Measurements from ENCODE around the gene ITGB3.

The ITGB3 gene

DNA sequence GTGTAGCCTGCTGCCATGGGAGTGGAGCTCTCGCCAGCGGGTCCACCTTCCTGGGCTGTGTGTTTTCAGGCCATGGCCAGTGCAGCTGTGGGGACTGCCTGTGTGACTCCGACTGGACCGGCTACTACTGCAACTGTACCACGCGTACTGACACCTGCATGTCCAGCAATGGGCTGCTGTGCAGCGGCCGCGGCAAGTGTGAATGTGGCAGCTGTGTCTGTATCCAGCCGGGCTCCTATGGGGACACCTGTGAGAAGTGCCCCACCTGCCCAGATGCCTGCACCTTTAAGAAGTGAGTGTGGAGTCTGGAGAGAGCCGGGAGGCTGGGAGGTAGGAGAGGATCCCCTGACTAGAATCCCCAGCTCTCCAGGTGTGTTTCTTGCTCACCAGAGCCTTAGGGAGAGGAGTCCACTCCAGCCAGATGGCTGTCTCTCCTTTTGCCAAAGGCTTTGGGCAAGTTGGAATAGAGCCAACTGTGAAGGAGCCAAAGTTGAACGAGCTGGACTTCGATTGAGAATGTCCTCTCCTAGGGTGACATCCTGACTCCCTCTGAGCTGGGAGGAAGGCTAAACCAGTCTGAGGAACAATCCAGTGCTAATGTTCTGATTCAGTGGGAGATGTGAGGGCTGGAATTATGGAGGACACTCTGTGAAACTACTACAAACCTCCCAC is 45.7 kb downstream of the ITGB3 start:
- DNase-seq (ENCODE audit: low read depth) = no peak

DNA sequence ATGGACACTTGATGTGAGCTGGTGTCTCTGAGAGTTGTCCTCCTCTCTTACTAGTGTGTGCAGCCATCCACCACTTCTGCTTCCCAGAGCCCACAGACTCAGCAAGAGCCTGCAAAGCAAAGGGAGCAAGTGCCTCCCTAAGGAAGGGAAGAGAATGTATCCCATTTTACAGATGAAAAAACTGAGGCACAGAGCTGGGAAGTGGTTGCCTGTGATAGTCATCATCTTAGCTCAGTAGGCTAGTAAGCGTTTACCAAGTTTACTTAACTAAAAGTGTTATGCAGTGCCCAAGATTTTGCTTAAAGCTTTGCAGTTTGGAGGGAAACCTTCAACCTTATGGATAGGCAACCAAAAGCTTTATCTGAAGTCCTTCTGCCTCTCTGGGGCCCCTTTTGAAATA is 47.1 kb downstream of the ITGB3 start:
- DNase-seq (ENCODE audit: low read depth) = no peak

DNA sequence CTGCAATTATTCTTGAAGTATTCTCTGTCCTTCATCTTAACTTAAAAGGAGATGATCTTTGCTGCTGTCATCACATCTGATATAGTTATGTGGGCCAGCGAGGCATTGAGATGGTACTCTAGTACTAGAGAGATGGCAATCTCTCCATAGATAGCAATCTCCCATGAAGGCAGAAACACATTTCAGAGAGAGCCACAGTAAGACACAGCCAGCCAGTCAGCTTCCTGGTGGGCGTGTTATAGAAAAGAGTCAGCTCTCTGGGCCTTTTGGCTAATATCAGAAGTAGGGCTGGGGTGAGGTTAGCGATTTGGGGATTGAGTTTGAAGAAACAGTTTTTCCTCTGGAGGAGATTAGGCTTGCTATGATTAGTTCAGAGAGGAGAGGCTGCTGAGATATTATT is 47.5 kb downstream of the ITGB3 start:
- no peak for DNase-seq (ENCODE audit: low read depth)

DNA sequence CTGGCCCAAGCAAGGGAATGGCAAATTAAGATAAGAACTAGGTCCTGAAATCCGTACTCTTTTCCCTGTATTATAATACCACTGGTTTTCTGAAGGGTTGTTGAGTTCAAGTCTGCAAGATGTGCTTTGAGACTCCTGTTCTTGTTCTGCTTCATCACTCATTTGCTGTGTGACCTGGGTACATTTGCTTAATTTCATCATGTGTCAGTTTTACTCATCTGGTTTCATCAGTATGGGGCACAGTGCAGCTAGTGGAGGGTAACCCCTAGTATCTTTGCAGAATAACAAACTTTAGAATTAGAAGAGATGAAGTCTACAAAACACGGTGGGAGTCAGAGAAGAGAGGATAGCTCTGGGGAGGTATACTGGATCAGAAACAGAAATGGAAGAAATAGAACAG is 48.2 kb downstream of the ITGB3 start:
- no peak for DNase-seq (ENCODE audit: low read depth)

DNA sequence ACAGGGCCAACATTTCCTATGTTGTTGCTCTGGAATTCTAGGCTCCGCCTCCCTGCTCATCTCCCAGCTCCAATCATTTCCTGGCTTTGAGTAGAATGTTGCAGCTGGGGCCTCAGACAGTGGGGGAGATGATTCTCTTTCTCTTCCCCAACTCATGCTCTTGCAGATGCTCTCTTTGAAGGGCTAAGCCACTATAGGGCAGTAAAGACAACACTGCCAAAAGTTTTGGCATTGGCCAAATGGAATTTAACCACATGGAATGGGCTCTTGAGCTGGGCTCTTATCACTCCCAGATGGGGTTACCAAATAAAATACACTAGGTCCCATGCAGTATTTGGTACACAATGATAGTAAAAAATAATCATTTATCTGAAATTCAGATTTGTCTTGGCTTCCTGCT is 50.6 kb downstream of the ITGB3 start:
- no peak for DNase-seq (ENCODE audit: low read depth)

DNA sequence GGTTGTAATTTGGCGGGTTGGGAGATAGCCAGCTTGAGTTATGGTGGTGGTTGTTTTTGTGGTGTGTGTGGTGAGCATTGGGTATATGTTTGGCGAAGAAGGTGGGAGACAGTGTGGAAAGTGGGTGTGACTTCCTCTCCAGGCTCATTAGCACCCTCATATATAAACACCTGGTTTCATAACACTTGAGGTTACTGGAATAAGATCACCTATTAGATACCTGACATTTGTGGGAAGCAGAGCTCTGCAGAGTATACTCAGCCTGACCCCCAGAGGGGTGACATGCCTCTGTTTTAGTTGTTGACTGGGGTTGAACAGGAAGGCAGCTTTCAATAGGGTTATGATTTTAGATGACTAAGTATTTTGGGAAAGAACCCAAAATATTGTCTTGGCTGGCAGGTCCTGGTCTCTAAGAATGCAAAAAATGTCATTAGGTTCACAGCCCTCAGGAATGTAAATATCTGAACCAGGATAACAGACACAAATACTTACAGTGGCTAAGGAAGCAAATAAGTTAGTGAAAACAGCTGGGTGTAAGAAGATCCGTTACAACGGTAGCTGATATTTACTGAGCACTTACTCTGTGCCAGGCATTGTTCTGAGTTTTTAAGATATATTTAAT is 51.8 kb downstream of the ITGB3 start:
- DNase-seq (ENCODE audit: low read depth) = peak; percentile 69

DNA sequence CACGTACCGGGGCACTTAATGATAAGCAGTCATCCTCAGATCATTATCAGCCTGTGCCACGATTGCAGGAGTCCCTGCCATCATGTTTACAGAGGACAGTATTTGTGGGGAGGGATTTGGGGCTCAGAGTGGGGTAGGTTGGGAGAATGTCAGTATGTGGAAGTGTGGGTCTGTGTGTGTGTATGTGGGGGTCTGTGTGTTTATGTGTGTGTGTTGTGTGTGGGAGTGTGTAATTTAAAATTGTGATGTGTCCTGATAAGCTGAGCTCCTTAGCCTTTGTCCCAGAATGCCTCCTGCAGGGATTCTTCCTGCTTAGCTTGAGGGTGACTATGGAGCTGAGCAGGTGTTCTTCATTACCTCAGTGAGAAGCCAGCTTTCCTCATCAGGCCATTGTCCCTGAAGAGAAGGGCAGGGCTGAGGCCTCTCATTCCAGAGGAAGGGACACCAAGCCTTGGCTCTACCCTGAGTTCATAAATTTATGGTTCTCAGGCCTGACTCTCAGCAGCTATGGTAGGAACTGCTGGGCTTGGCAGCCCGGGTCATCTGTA is 56.6 kb downstream of the ITGB3 start:
- no peak for DNase-seq (ENCODE audit: low read depth)

DNA sequence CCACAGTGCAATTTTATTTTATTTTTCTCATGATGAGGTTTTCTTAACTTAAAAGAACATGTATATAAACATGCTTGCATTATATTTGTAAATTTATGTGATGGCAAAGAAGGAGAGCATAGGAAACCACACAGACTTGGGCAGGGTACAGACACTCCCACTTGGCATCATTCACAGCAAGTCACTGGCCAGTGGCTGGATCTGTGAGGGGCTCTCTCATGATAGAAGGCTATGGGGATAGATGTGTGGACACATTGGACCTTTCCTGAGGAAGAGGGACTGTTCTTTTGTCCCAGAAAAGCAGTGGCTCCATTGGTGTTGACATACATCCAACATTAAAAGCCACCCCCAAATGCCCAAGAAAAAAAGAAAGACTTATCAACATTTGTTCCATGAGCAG is 57.8 kb downstream of the ITGB3 start:
- DNase-seq (ENCODE audit: low read depth) = no peak

DNA sequence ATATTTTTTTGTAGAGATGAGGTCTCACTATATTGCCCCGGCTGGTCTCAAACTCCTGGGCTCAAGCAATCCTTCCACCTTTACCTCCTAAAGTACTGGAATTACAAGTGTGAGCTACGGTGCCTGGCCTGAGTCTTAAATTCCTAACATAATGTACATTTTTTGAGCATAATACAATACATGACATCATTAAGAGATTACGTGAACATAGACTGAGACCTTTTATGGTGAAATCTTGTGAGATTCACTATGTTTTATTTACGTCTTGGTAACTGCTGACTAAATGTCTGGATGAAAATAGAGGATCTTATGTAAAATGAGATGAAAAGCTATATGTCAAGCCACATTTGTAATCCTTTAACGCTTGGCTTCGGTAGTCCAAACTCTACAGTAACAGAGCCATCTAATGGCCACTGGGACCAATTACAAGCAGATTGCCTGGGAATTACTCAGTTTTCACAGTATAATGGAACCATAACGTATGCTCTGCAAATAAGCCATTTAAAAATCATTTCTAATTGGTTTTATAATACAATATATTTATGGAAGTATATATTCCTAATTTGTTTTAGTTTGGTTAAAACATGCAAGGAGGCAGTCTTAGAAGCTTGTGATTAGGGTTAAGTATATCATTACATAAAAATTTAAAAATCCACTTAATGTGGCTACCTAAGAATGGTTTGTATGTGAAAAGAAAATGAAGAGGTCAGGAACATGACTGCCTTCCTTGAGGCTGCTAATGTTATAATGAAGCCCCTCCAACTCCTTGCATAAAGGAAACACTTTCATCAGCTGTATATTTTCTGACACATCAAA is 62.0 kb downstream of the ITGB3 start:
- DNase-seq (ENCODE audit: low read depth) = peak; percentile 61

DNA sequence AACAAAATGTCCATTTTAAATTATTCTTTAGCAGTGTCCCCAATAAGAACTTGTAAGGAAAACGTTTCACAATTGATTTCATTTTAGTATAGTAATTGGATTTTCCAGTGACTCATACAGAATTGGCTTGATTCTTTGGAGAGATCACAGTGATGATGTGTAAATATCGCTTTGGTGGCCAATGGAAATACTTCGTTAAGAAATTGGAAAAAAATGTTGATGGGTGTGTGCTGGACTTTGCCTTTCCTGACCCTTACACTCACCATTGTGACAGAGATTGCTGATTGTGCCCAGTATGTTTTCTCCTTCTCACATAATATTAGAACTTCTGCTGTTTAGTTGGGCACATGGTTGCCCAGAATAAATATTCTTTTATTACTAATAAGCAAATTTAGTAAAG is 62.7 kb downstream of the ITGB3 start:
- peak; percentile 70 for DNase-seq (ENCODE audit: low read depth)

DNA sequence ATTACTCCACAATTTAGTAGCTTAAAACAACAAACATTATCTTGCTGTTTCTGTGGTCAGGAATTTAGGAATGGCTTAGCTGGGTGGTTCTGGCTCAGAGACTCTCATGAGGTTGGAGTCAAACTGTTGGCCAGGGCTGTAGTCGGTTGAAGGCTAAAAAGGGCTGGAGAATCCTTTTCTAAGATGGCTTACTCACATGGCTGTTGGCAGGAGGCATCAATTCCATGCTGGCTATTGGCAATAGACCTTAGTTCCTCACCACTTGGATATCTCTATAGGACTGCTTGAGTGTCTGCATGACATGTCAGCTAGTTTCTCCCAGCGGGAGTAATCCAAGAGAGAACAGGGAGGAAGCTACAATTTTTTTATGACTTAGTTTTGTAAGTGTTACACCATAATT is 63.5 kb downstream of the ITGB3 start:
- peak; percentile 86 for DNase-seq (ENCODE audit: low read depth)

DNA sequence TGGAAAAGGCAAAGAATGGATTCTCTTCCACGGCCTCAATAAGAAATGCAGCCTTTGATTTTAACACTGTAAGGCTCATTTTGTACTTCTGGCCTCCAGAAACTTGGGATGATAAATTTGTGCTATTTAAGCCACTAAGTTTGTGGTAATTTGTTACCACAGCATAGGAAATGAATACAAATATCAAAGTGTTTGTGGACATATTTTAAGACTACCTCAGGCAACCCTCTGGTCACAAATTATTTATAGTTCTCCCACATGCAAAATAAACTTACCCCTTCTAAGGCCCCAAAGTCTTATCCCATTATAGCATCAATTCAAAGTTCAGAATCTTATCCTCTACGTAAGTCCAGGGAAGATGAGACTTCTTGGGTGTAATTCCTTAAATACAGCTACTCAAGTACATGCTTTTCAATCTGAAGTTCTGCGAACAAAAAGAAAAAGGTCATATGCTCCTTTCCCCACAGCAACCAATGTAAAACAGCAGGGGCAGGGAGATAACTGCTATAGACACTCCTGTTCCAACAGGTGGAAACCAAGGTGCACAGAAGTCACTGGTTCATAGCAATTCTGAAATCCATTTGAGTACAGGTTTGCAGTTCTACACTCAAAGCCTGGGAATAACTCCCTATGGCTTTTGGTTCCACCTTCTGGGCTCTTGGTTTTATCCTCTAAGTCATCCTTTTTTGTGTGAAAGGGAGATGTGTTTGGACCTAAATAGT is 64.7 kb downstream of the ITGB3 start:
- no peak for DNase-seq (ENCODE audit: low read depth)

DNA sequence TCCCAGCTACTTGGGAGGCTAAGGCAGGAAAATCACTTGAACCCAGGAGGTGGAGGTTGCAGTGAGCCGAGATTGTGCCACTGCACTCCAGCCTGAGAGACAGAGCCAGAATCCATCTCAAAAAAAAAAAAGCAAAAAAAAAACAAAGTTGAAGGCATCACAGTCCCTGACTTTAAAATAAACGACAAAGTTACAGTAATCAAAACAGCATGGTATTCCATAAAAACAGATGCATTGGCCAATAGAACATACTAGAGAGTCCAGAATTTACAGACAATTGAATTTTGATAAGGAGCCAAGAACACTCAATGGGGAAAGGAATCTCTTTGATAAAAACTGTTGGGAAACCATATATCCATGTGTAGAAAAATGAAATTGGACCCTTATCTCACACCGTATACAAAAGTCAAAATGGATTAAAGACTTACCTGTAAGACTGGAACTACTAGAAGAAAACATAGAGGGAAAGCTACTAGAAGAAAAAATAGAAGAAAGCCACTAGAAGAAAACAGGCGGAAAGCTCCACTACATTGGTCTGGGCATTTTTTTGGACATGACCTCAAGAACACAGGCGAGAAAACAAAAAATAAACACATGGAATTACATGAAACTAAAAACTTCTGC is 67.4 kb downstream of the ITGB3 start:
- no peak for DNase-seq (ENCODE audit: low read depth)

DNA sequence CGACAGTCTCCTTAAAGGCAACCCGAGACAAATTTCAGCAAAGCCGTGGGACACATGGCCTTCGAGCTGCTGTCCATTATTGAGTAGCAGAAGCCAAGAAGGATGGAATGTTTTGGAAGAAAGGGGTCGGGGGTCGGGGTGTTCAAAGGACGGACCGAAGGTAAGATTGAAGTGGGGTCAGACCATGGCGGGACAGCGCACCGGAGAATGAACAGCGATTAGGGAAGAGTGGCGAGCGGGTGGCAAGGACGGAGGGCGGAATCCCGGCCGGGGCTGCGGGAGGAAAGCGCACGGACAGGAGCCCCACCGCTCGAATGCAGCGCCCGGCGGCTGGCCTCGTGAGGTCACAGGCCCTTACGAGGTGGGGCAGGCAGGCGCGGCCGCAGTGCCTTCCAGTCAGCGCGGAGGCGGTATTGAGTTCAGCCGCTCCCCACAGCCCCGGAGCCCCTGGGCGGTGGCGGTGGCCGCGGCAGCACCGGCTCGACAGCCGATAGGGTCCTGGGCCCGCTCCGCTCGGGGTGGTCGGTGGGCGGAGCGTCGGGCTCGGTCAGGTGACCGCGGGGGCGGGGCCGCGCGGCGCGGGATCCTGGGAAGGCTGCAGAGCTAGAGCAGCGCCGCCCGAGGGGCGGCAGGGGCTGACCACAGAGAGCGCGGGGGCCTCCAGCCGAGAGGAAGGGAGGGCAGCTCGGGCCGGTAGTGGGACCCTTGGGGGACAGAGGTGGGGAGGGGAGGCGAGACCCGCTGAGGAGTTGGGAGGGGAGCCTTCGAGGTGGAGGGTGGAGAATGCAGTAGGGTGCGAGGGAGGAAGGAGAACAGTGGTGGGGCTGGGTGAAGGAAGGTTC is 70.0 kb downstream of the ITGB3 start, which contains the start of gene EFCAB13:
Gene EFCAB13 (plus strand): TSS at position 574 of the 842 bp plus-strand sequence. CDS start 4,399 bp downstream, outside the sequence.
- peak; percentile 71 for DNase-seq (ENCODE audit: low read depth)

DNA sequence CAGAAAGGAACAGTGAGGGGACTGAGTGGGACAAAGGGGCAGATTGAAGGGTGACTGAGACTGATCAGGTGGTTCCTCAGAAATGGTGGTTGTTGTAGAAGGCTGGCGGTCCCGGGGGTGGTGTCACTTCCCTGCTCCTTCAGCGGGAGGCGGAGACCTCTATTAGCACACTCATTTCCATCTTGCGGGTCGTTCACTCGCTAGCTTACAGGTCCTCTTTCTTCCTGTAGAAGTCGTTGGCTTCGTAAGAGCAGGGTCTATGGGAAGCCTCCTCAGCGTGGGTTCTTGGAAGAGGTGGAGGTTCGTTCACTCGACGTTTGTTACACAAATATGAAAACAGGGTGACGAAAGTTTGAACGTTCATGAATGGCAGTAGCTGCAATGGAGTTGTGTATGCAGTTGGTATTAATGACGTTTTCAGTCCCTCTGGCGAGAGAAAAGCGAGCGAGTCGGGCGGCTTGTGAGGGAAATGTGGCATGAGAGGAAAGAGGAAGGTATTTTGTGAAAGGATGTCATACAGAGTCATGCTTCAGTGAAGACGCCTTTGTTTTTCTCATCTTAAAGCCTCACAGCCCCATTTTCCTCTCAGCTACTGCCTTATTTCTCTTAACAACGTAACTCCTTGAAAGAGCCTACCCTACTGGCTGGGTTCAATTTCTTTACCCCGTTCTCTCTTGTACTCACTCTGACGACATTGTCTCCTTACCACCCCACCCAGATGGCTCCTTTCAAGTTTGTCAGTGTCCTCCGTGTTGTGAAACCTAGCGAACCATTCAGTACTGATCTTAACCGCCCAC is 70.8 kb downstream of the ITGB3 start:
- DNase-seq (ENCODE audit: low read depth) = peak; percentile 21

DNA sequence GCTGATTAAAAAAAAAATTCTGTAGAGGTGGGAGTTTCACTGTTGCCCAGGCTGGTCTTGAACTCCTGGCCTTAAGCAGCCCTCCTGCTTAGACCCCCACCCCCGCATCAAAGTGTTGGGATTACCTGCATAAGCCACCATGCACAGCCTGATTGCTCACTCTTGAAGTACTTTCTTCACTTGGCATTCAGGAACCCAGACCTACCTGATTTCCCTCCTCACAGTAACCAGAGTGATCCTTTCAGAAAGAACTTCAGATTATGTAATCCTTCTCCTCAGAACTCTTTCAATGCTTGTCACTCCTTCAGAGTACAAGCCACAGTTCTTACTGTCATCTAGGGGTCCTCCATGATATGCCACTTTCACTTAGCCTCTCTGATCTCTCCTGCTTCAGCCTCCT is 71.5 kb downstream of the ITGB3 start:
- DNase-seq (ENCODE audit: low read depth) = no peak

DNA sequence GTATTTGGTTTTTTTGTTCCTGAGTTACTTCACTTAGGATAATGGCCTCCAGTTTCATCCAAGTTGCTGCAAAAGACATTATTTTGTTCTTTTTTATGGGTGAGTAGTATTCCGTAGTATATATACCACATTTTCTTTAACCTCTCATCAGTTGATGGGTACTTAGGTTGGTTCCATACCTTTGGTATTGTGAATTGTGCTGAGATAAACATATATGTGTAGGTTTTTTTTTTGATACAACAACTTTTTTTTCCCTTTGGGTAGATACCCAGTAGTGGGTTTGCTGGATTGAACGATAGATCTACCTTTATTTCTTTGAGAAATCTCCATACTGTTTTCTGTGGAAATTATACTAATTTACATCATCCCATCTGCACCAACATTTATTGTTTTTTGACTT is 76.9 kb downstream of the ITGB3 start:
- no peak for DNase-seq (ENCODE audit: low read depth)

DNA sequence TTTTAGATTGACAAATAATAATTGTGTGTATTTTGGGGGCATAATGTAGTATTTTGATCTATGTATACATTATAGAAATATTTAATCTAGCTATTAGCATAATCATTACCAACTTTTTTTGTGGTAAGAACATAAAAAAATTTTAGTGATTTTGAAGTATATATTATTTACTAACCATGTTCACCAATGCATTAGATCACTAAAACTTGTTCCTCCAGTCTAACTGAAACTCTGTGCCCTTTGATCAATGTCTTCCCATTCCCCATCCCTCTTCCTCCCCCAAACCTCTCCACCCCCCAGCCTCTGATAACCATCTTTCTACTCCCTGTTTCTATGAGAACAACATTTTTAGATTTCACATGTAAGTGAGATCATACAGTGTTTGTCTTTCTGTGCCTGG is 78.7 kb downstream of the ITGB3 start:
- DNase-seq (ENCODE audit: low read depth) = no peak

DNA sequence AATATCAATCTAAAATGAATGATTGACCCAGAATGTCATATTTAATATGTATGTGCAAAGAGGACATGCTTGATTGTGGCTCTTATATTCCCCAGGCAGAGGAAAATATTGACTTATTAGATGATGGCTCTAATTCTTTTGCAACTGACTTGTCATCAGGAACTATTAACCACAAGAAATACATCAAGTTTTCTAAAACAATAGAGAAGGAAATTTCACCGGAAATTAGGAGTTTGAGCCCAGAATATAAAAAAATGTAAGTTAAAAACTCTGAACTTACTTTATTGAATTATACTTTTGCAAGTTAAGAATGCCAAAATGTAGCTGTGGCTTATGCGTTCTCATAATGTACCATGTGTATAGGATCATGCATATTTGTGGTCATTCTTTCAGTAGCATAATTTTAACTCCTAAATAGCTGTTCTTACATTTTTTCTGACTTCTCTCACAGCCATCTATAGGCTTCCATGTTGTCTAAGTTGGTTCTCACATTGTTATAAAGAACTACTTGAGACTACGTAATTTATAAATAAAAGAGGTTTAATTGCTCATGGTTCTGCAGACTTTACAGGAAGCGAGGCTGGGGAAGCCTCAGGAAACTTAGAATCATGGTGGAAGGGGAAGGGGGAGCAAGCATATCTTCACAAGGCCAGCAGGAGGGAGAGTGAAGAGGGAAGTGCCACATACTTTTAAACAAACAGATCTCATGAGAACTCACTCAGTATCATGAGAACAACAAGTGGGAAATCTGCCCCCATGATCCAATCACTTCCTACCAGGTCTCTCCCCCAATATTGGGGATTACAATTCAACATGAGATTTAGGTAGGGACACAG is 81.7 kb downstream of the ITGB3 start:
- DNase-seq (ENCODE audit: low read depth) = no peak

Measured in stromal cell of bone marrow (primary cell).